Stomach (tissue), 9 donors: ENCODE results near the gene SEPTIN5. TPM values are rescaled to one million over a fixed set of nuclear protein-coding genes. Genes with fewer than 3 reads are reported as not detected.

ENCODE experiments used
- DNase-seq, 2 donors: peaks; one replicate each; pipeline versions ENCODE4 v3.0.0 to v3.0.0-alpha.2; 2013 to 2019
- H3K27ac ChIP-seq, 5 donors: fragments of 200-600 bp in 4 of 5; sonication (generic) in 4 of 5; one replicate each; pipeline ENCODE4 v1.5.1; 2013 to 2019; ENCODE audit warnings: mild to moderate bottlenecking in 1 of 5, moderate library complexity in 1 of 5
- H3K27me3 ChIP-seq, 3 donors: fragments of 200-600 bp; sonication (generic); one replicate each; pipeline ENCODE4 v1.5.1; 2017 to 2019; ENCODE audit warnings: mixed run types in 1 of 3
- H3K36me3 ChIP-seq, 4 donors: fragments of 200-600 bp; sonication (generic); 1 replicate in 3 of 4; 2 replicates in 1 of 4; pipeline ENCODE4 v1.5.1; 2016 to 2019
- H3K4me1 ChIP-seq, 4 donors: fragments of 200-600 bp; sonication (generic); one replicate each; pipeline ENCODE4 v1.5.1; 2016 to 2019
- H3K4me3 ChIP-seq, 4 donors: fragments of 200-600 bp; sonication (generic) in 3 of 4; one replicate each; pipeline ENCODE4 v1.5.1; 2016 to 2019; ENCODE audit warnings: mild to moderate bottlenecking in 1 of 4
- H3K9me3 ChIP-seq, 4 donors: fragments of 200-600 bp; sonication (generic); one replicate each; pipeline ENCODE4 v1.5.1; 2016 to 2019
- CTCF ChIP-seq, 7 experiments: fragments of 450-650 bp in 4 of 7; fragments of 200-600 bp in 3 of 7; sonication (generic) in 3 of 7; IDR thresholded peaks; one replicate each; pipeline ENCODE4 v1.5.1; 2016 to 2019; ENCODE audit warnings: antibody characterized with exemption in 7 of 7, control low read depth in 2 of 7, mild to moderate bottlenecking in 1 of 7
- EP300 ChIP-seq: sonication (generic); formaldehyde crosslinking; IDR thresholded peaks from one replicate; pipeline ENCODE4 v1.6.1; 2017; ENCODE audit warnings: antibody characterized with exemption
- POLR2A ChIP-seq, 4 donors: fragments of 450-650 bp; IDR thresholded peaks; one replicate each; pipeline ENCODE4 v1.6.1; 2016; ENCODE audit warnings: antibody characterized with exemption in 4 of 4, control low read depth in 2 of 4, mild to moderate bottlenecking in 1 of 4, moderate library complexity in 1 of 4
- POLR2AphosphoS5 ChIP-seq, 3 donors: sonication (generic); formaldehyde crosslinking; IDR thresholded peaks; one replicate each; pipeline ENCODE4 v1.6.1; 2016; ENCODE audit warnings: antibody characterized with exemption in 3 of 3
- WGBS, 5 donors: extraction: QIAGEN DNeasy Blood & Tissue Kit in 3 of 5; methylation state at CpG; one replicate each; pipeline versions ENCODE4 v1.1.5 to v1.1.7; 2013 to 2018; 5-methylcytosine and 5-hydroxymethylcytosine counted together
- intact Hi-C: fragments of 100-400 bp; cut with DNase I; formaldehyde crosslinking; loops from one replicate; pipeline ENCODE4 v1.15.1; 2023; ENCODE audit warnings: low total_unique reads
- polyA plus RNA-seq, 3 donors: library from polyadenylated mRNA; stranded (reverse); fragments of 200-250 nt; gene quantifications; one replicate each; pipeline ENCODE4 v1.2.3, GENCODE V29; 2013
- total RNA-seq, 5 donors: library from RNA; depleted of rRNA; stranded (reverse); fragments of >200 nt; gene quantifications; one replicate each; pipeline versions ENCODE4 v1.1.0 to v1.2.3, GENCODE V29; 2014 to 2016
- donor health status: healthy with polysubstance abuse.
- donor health status: Bipolar disorder and iron deficiency.
- donor health status: healthy.

Gene SEPTIN5
- total and polyA plus RNA-seq, 8 donors = 1.2 to 38.8 (median 12.5) TPM

- no peak for TF ChIP-seq POLR2A (IDR thresholded peaks at IDR 0.05)
- no peak for TF ChIP-seq POLR2AphosphoS5 (IDR thresholded peaks at IDR 0.05)
- no peak for TF ChIP-seq CTCF (IDR thresholded peaks at IDR 0.05)
- TF ChIP-seq EP300 = no peak
- Histone ChIP-seq H3K36me3 (no peaks in the 10 kb centered on the region), H3K9me3 (no peaks in the 10 kb centered on the region), H3K27ac (no peak overlapping the region), H3K4me1 (peaks cover 6 to 12% (median 11%) of the 10 kb centered on the region in 4 donors), H3K27me3 (peaks cover 0 to 58% (median 4%) of the 10 kb centered on the region in 3 donors), H3K4me3 (no peak overlapping the region)
- WGBS, 5 donors = 68 to 87% (median 78%) methylated on average over 4 to 5 of the region's 5 CpGs
- intact Hi-C loops = loop anchor here (5.0 kb wide), 1 partner anchor 177 kb away; no protein-coding TSS in a partner anchor
- no peak for DNase-seq
Observed at GRCh38 chr22:19734837-19735382, 20.6 kb downstream of the SEPTIN5 start.

GRCh38 chr22:19735665-19736510 lies 21.6 kb downstream of the SEPTIN5 start:
- peaks cover 0 to 58% (median 2%) of the 10 kb centered on the region in 3 donors for H3K27me3 ChIP-seq
- H3K27ac ChIP-seq = no peak overlapping the region
- no peak for TF ChIP-seq CTCF (IDR thresholded peaks at IDR 0.05)
- TF ChIP-seq EP300 = no peak
- no peak for TF ChIP-seq POLR2AphosphoS5 (IDR thresholded peaks at IDR 0.05)
- no peak for TF ChIP-seq POLR2A (IDR thresholded peaks at IDR 0.05)
- no peaks in the 10 kb centered on the region for H3K9me3 ChIP-seq
- peaks cover 3 to 4% (median 3%) of the 10 kb centered on the region in 4 donors for H3K4me1 ChIP-seq
- DNase-seq = no peak
- H3K36me3 ChIP-seq = no peaks in the 10 kb centered on the region
- H3K4me3 ChIP-seq = no peak overlapping the region
- intact Hi-C loops = no loop called here
- WGBS, 5 donors = 75 to 79% (median 76%) methylated on average over 17 to 21 of the region's 21 CpGs

- no peaks in the 10 kb centered on the region for H3K36me3 ChIP-seq
- no peak for DNase-seq
- H3K9me3 ChIP-seq = no peaks in the 10 kb centered on the region
- 61 to 85% (median 70%) methylated on average over 9 to 17 of the region's 17 CpGs for WGBS, 5 donors
- no peak overlapping the region for H3K27ac ChIP-seq
- H3K27me3 ChIP-seq = peaks cover 0 to 50% (median 0%) of the 10 kb centered on the region in 3 donors
- intact Hi-C loops = no loop called here
- TF ChIP-seq EP300 = no peak
- TF ChIP-seq CTCF (IDR thresholded peaks at IDR 0.05) = no peak
- TF ChIP-seq POLR2AphosphoS5 (IDR thresholded peaks at IDR 0.05) = no peak
- TF ChIP-seq POLR2A (IDR thresholded peaks at IDR 0.05) = no peak
- no peak overlapping the region for H3K4me3 ChIP-seq
- H3K4me1 ChIP-seq = no peaks in the 10 kb centered on the region
Observed at GRCh38 chr22:19737846-19738663, 23.8 kb downstream of the SEPTIN5 start.
